Epithelial cell of proximal tubule (primary cell): Measurements from ENCODE around the gene POGZ. TPM values are rescaled to one million over a fixed set of nuclear protein-coding genes. Genes with fewer than 3 reads are reported as not detected.

Experiments
- DNase-seq: peaks from one replicate; pipeline ENCODE4 v3.0.0-alpha.2; 2011; ENCODE audit warnings: low read depth
- H3K4me3 ChIP-seq: 2 replicates; pipeline ENCODE4 v1.5.1; 2011; ENCODE audit warnings: low read depth, mild to moderate bottlenecking, low read length
- CTCF ChIP-seq: conservative IDR thresholded peaks from 2 replicates; pipeline ENCODE4 v1.5.1; 2012; ENCODE audit warnings: low read depth, mild to moderate bottlenecking, low read length
- total RNA-seq: library from RNA; depleted of rRNA; stranded (reverse); fragments of >200 nt; gene quantifications from 2 replicates; pipeline ENCODE4 v1.2.3, GENCODE V29; 2015

The POGZ gene
- total RNA-seq, 1 donor from 2014 or later, result 29.3 TPM

GRCh38 chr1:151465026-151465425, 5.7 kb upstream of the POGZ start:
- DNase-seq, result no peak
- no peak for TF ChIP-seq CTCF
- H3K4me3 ChIP-seq, result no peak overlapping the region

GRCh38 chr1:151461694-151462093, 2.4 kb upstream of the POGZ start:
- DNase-seq, result no peak

GRCh38 chr1:151458802-151459330, 428 bp downstream of the POGZ start:
- peak overlapping the region; percentile 65 for H3K4me3 ChIP-seq
- TF ChIP-seq CTCF, result no peak
- no peak for DNase-seq

More at GRCh38 chr1:151461694-151462093, 2.4 kb upstream of the POGZ start:
- no peak for TF ChIP-seq CTCF
- no peak overlapping the region for H3K4me3 ChIP-seq

GRCh38 chr1:151457911-151458801, 1.1 kb downstream of the POGZ start:
- peak overlapping the region; percentile 65 for H3K4me3 ChIP-seq
- no peak for TF ChIP-seq CTCF
- DNase-seq, result no peak

- TF ChIP-seq CTCF, result no peak
- H3K4me3 ChIP-seq, result no peak overlapping the region
- DNase-seq, result no peak
These were observed 3.3 kb downstream of the POGZ start for GRCh38 chr1:151455966-151456365.

- H3K4me3 ChIP-seq, result no peak overlapping the region
- TF ChIP-seq CTCF, result no peak
- DNase-seq, result no peak
These were observed 4.1 kb downstream of the POGZ start for GRCh38 chr1:151455231-151455630.
